Heart left ventricle (tissue), 16 donors: ENCODE data around the gene PGM2. TPM values are rescaled to one million over a fixed set of nuclear protein-coding genes. Genes with fewer than 3 reads are reported as not detected.

Source experiments
- ATAC-seq, 4 donors: fragments of 200-7000 bp; cut with Tn5 transposase; one replicate each; pipeline ENCODE4 v1.9.1; 2020 to 2022; ENCODE audit warnings: moderate library complexity in 4 of 4, mild to moderate bottlenecking in 3 of 4, moderate number of reproducible peaks in 1 of 4
- DNase-seq, 5 donors: peaks; one replicate each; pipeline ENCODE4 v3.0.0-alpha.2; 2020
- H3K27ac ChIP-seq, 12 donors: fragments of 200-600 bp; sonication (generic) in 4 of 12; one replicate each; pipeline versions ENCODE4 v1.5.0 to v1.8.0; 2016 to 2022; ENCODE audit warnings: mild to moderate bottlenecking in 2 of 12
- H3K27me3 ChIP-seq, 9 donors: fragments of 200-600 bp; sonication (generic) in 2 of 9; one replicate each; pipeline versions ENCODE4 v1.5.1 to v1.8.0; 2016 to 2022; ENCODE audit warnings: mild to moderate bottlenecking in 3 of 9
- H3K36me3 ChIP-seq, 9 donors: fragments of 200-600 bp; sonication (generic) in 2 of 9; one replicate each; pipeline versions ENCODE4 v1.5.0 to v1.8.0; 2018 to 2022; ENCODE audit warnings: mild to moderate bottlenecking in 2 of 9
- H3K4me1 ChIP-seq, 12 donors: fragments of 200-600 bp; sonication (generic) in 4 of 12; one replicate each; pipeline versions ENCODE4 v1.5.0 to v1.8.0; 2016 to 2022; ENCODE audit warnings: mild to moderate bottlenecking in 3 of 12
- H3K4me3 ChIP-seq, 12 donors: fragments of 200-600 bp; sonication (generic) in 4 of 12; one replicate each; pipeline versions ENCODE4 v1.5.0 to v1.8.0; 2017 to 2022; ENCODE audit warnings: mild to moderate bottlenecking in 9 of 12, moderate library complexity in 4 of 12
- H3K9me3 ChIP-seq, 12 donors: fragments of 200-600 bp; sonication (generic) in 4 of 12; one replicate each; pipeline versions ENCODE4 v1.5.0 to v1.8.0; 2016 to 2022; ENCODE audit warnings: mild to moderate bottlenecking in 1 of 12
- POLR2A ChIP-seq, 2 donors: fragments of 450-650 bp; IDR thresholded peaks; one replicate each; pipeline ENCODE4 v1.6.1; 2017; ENCODE audit warnings: antibody characterized with exemption in 2 of 2, mild to moderate bottlenecking in 2 of 2, moderate library complexity in 2 of 2
- WGBS, 4 donors: extraction: QIAGEN DNeasy Blood & Tissue Kit in 2 of 4; methylation state at CpG; one replicate each; pipeline versions ENCODE4 v1.1.5 to v1.1.7; 2013 to 2018; 5-methylcytosine and 5-hydroxymethylcytosine counted together
- intact Hi-C, 10 donors: fragments of 100-400 bp; cut with DNase I; formaldehyde crosslinking; loops; one replicate each; pipeline versions ENCODE4 v1.11.1 to v1.14.2; 2022
- polyA plus RNA-seq, 2 donors: library from polyadenylated mRNA; stranded (reverse); fragments of 200-250 nt; gene quantifications; one replicate each; pipeline ENCODE4 v1.2.3, GENCODE V29; 2013
- total RNA-seq, 9 donors: library from RNA; depleted of rRNA in 2 of 9; stranded (reverse); fragments of >200 nt in 2 of 9; fragmentation: NEBNext Ultra II Directional in 3 of 9; extraction: Animal tissue kit (Norgen Biotek cat#: 25700) in 3 of 9; gene quantifications; one replicate each; pipeline versions ENCODE4 v1.1.0 to v1.2.4, GENCODE V29; 2016 to 2023
- TF ChIP-seq, protein P1 (sequence below), 12 donors: fragments of 200-600 bp; sonication (generic) in 4 of 12; IDR thresholded peaks; one replicate each; pipeline versions ENCODE4 v1.5.0 to v1.8.0; 2018 to 2022; ENCODE audit warnings: antibody characterized with exemption in 12 of 12, mild to moderate bottlenecking in 5 of 12
- donor health status: ischemic (EF 13 %, LVEDD 7.1; RV severe dilation, severe dysfunction).
- donor health status: healthy with polysubstance abuse.
- donor health status: DM: no; HTN: yes; CAD: no.
- donor health status: DM: no; HTN: no; CAD: no.
- donor health status: ischemic (EF 25% LVEDD 6.9; RV normal size, moderate dysfunction).
- donor health status: ischemic (EF 25% LVEDD 5.7; RV mildly dilated, moderate dysfunction).
- donor health status: healthy.
- donor health status: DM: yes; HTN: yes; CAD: no.
- donor health status: ischemic (EF 35%, LVEDD 5.7; RV mildly dilated, moderate dysfunction).
- donor health status: nonischemic (EF 11% LVEDD 7.7; RV severe dilation, severe dysfunction).
- donor health status: DM: yes; HTN: yes; CAD: no.
- donor health status: PGD.
- donor health status: ischemic (EF 29% LVEDD 5.4; RV normal size, mild dysfunction).
- donor health status: nonischemic (EF 23%, LVEDD 6.1; RV moderate dilation, normal function).

Gene PGM2
- total and polyA plus RNA-seq, 11 donors: 3.3 to 18.4 (median 8.5) TPM

DNA sequence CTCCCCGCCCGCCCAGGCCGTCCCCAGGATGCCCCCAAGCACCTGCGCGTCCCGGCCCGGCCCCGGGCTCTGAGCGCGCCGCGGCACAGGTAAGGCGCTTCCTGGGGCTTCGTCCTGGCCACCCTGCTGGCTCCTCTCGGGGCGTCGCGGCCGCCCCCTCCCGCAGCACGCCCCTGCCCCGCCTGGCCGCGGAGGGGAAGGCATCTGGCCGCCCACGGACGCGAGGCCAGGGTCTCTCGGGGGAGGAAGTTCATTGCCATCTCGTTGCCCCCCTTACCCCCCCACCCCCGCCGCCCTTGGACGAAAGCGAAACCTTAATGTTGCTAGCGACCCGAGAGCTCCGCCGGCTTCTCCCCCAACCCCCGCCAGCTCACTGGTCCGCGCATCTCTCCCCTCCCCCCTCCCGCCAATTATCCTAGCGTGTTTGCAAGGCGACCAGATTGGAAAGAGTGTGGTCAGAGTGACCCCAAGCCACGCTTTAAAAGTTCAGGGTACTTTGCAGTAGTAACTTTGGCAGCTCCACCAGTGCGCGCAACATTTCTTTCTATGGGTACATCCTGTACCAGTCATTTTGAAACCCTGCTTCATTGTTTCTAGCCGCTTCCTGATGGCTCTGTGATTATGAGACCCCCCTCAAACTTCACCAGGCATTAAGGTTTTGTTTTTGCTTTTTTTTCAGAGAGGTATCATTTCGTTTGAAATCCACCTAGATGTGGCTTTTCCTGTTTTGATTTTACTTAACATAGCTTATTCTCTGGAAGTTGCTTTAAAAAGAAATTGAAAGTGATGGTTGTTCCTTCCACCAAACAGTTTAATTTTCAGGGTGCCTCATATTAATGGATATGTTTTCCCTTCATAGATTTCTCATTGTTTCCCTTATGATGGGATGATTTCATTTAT, 65.0 kb downstream of the PGM2 start:
- no peaks in the 10 kb centered on the region for H3K36me3 ChIP-seq

DNA sequence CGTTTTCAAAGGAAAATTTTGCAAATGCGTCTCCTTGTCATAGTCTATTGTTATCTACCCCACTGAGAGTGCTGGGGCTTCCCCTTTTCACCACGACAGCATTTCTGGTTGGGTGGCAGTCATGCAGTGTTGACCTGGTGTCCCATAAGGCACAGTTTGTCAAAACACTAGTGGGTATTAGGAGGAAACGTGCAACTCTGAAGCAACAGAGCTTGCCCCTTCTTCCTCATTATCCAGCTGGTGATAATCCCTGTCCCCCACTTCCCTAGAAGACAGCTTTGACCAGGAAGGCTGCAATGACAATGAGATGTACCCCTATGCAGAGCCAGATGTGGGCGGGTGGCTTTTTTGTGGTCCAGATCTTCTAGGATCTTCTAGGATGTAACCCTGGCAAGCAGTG, 66.2 kb downstream of the PGM2 start:
- Histone ChIP-seq H3K27ac (peak overlapping the region in 4 of 12 donors; percentile 88 to 96 (median 95)), H3K27me3 (no peaks in the 10 kb centered on the region), H3K9me3 (no peaks in the 10 kb centered on the region), H3K4me1 (peaks cover 0 to 52% (median 15%) of the 10 kb centered on the region in 12 donors), H3K4me3 (peak overlapping the region in 3 of 12 donors; percentile 94 to 99 (median 97)), H3K36me3 (no peaks in the 10 kb centered on the region)
- intact Hi-C loops: loop anchor here in 9 of 10 donors (2.0 to 10.0 kb wide), 11 partner anchors 65 to 208 kb away; partner anchors contain the start of genes PGM2 (in 2 of the 9) and RELL1 (in 1 of the 9)
- ATAC-seq (no peak), DNase-seq (no peak)
- TF ChIP-seq POLR2A (IDR thresholded peaks at IDR 0.05): no peak
- TF ChIP-seq, protein P1, sequence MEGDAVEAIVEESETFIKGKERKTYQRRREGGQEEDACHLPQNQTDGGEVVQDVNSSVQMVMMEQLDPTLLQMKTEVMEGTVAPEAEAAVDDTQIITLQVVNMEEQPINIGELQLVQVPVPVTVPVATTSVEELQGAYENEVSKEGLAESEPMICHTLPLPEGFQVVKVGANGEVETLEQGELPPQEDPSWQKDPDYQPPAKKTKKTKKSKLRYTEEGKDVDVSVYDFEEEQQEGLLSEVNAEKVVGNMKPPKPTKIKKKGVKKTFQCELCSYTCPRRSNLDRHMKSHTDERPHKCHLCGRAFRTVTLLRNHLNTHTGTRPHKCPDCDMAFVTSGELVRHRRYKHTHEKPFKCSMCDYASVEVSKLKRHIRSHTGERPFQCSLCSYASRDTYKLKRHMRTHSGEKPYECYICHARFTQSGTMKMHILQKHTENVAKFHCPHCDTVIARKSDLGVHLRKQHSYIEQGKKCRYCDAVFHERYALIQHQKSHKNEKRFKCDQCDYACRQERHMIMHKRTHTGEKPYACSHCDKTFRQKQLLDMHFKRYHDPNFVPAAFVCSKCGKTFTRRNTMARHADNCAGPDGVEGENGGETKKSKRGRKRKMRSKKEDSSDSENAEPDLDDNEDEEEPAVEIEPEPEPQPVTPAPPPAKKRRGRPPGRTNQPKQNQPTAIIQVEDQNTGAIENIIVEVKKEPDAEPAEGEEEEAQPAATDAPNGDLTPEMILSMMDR (IDR thresholded peaks at IDR 0.05): no peak
- WGBS, 4 donors: 39 to 61% (median 57%) methylated on average over 5 of the region's 5 CpGs

More for the DNA sequence above, 65.0 kb downstream of the PGM2 start:
- peak overlapping the region; percentile 88 to 96 (median 94) for H3K27ac ChIP-seq
- H3K9me3 ChIP-seq: no peaks in the 10 kb centered on the region
- WGBS, 4 donors: 0 to 1% (median 1%) methylated on average over 15 to 49 of the region's 49 CpGs
- H3K27me3 ChIP-seq: no peaks in the 10 kb centered on the region
- DNase-seq (peak in 4 of 5 donors; percentile 47 to 69 (median 54)), ATAC-seq (peak; percentile 10 to 52 (median 28))
- H3K4me3 ChIP-seq: peak overlapping the region; percentile 79 to 99 (median 93)
- TF ChIP-seq, protein P1 (IDR thresholded peaks at IDR 0.05): peak in 3 of 12 donors; percentile 9 to 29 (median 23)
- TF ChIP-seq POLR2A (IDR thresholded peaks at IDR 0.05): no peak
- intact Hi-C loops: loop anchor here in 9 of 10 donors (2.0 to 10.0 kb wide), 17 partner anchors 64 to 207 kb away; partner anchors contain the start of genes PGM2 (in 4 of the 9) and RELL1 (in 1 of the 9)
- H3K4me1 ChIP-seq: peaks cover 0 to 43% (median 10%) of the 10 kb centered on the region in 12 donors

DNA sequence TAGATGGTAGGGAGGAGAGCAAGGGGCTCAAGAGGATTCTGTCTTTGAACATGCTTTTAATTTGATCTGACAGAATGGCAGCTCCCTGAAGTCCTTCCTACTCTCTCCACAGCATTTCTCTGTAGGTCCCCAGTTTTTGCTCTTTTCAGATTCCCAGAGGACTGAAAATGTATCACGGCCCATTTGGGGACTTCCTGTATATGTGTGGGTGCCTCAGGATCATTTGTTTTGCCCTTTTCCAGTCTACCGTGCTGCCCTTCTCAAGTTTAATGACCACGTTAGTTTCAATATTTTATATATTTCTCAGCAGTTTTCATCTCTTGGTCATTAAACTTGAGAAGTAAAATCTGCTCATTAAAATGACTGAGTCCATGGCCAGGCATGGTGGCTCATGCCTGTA, 66.7 kb downstream of the PGM2 start:
- 84 to 91% (median 86%) methylated on average over 3 of the region's 3 CpGs for WGBS, 4 donors
- H3K27me3 ChIP-seq: no peaks in the 10 kb centered on the region
- no peak for TF ChIP-seq POLR2A (IDR thresholded peaks at IDR 0.05)
- TF ChIP-seq, protein P1 (IDR thresholded peaks at IDR 0.05): no peak
- H3K27ac ChIP-seq: peak overlapping the region in 3 of 12 donors; percentile 88 to 96 (median 95)
- intact Hi-C loops: loop anchor here in 9 of 10 donors (2.0 to 10.0 kb wide), 11 partner anchors 66 to 208 kb away; partner anchors contain the start of genes PGM2 (in 2 of the 9) and RELL1 (in 1 of the 9)
- H3K36me3 ChIP-seq: no peaks in the 10 kb centered on the region
- no peaks in the 10 kb centered on the region for H3K9me3 ChIP-seq
- no peak for ATAC-seq
- H3K4me1 ChIP-seq: peaks cover 0 to 53% (median 18%) of the 10 kb centered on the region in 12 donors
- no peak for DNase-seq
- no peak overlapping the region for H3K4me3 ChIP-seq

DNA sequence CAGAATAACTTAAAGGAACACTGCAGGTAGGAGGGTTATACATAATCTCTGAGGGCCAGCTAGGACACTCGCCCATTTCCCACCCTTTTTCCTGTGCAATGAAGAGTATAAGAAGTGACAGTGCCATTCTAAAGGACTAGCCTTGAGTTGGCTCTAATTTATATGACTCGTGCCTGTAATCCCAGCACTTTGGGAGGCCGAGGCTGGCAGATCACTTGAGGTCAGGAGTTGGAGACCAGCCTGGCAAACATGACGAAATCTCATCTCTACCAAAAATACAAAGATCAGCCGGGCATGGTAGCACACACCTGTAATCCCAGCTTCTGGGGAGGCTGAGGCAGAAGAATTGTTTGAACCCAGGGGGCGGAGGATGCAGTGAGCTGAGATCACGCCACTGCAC, 68.8 kb downstream of the PGM2 start:
- intact Hi-C loops: loop anchor here in 5 of 10 donors (10.0 kb wide), 3 partner anchors 90 to 210 kb away; partner anchors contain the start of gene RELL1 (in 1 of the 5)
- peaks cover 0 to 53% (median 19%) of the 10 kb centered on the region in 12 donors for H3K4me1 ChIP-seq
- WGBS, 4 donors: 70 to 90% (median 83%) methylated on average over 7 of the region's 7 CpGs

More for the DNA sequence above, 68.8 kb downstream of the PGM2 start:
- Histone ChIP-seq H3K4me3 (no peak overlapping the region), H3K27ac (no peak overlapping the region), H3K27me3 (no peaks in the 10 kb centered on the region), H3K36me3 (no peaks in the 10 kb centered on the region), H3K9me3 (no peaks in the 10 kb centered on the region)
- TF ChIP-seq, protein P1 (IDR thresholded peaks at IDR 0.05): no peak
- TF ChIP-seq POLR2A (IDR thresholded peaks at IDR 0.05): no peak
- ATAC-seq: no peak
- DNase-seq: no peak
